Measurements from ENCODE around the gene PCBP3.

GRCh38 chr21:45964649-45965048, 321.1 kb downstream of the PCBP3 start:
- TF ChIP-seq EP300 (conservative IDR thresholded peaks at IDR 0.05; ENCODE audit: poor library complexity, severe bottlenecking), result no peak
- TF ChIP-seq POLR2AphosphoS5 (IDR thresholded peaks at IDR 0.05), result no peak
- TF ChIP-seq CTCF (IDR thresholded peaks at IDR 0.05; ENCODE audit: poor library complexity, severe bottlenecking), result no peak
- no peak for TF ChIP-seq TAF1 (IDR thresholded peaks at IDR 0.05; ENCODE audit: low read depth)
- no peak for TF ChIP-seq RAD21 (conservative IDR thresholded peaks at IDR 0.05)

All from neural cell (in vitro differentiated cells).